Endothelial cell of umbilical vein (primary cell): Measurements from ENCODE around the gene LAMTOR2. TPM values are rescaled to one million over a fixed set of nuclear protein-coding genes. Genes with fewer than 3 reads are reported as not detected.

Experiments
- BruUV-seq: library from RNA; stranded (reverse); fragments of 400-500 nt; replicated peaks from 2 replicates; lab custom pipeline; 2021; lab: Mats Ljungman, UMichigan
- CTCF ChIA-PET: fragments of 300-600, 350-600 bp; sonication (Branson Sonifier 250); formaldehyde crosslinking; loops from one replicate; lab custom pipeline; 2021; ENCODE audit warnings: antibody characterized with exemption, inconsistent platforms; lab: Charles Lee
- POLR2A ChIA-PET: fragments of 300-600, 350-600 bp; sonication (Branson Sonifier 250); formaldehyde crosslinking; loops from one replicate; lab custom pipeline; 2021; ENCODE audit warnings: antibody characterized with exemption, inconsistent platforms; lab: Charles Lee
- DNase-seq: peaks from one replicate; pipeline ENCODE4 v3.0.0-alpha.2; 2011; ENCODE audit warnings: low read depth, low spot score
- FAIRE-seq: peaks from 2 replicates; lab custom pipeline; 2011; peaks lifted over from hg19 to GRCh38; lab: Jason Lieb, UNC
- H2AFZ ChIP-seq: 2 replicates; pipeline ENCODE4 v1.6.0; 2012; ENCODE audit warnings: low read depth, low read length, control low read depth, inconsistent platforms
- H3K27ac ChIP-seq: 2 replicates; pipeline ENCODE4 v1.5.1; 2011; ENCODE audit warnings: low read depth, mild to moderate bottlenecking, control low read depth, low read length, moderate library complexity; ENCODE audit not compliant: insufficient read depth
- H3K27me3 ChIP-seq, 2 experiments: 2 replicates each; pipeline versions ENCODE4 v1.6.0 to v1.6.1; 2011; ENCODE audit warnings: low read length in 2 of 2, mixed read lengths in 1 of 2; ENCODE audit not compliant: control insufficient read depth in 2 of 2, insufficient read depth in 2 of 2
- H3K36me3 ChIP-seq, 2 experiments: 2 replicates in 1 of 2; 3 replicates in 1 of 2; pipeline ENCODE4 v1.5.1; 2011; ENCODE audit warnings: low read length in 2 of 2, mild to moderate bottlenecking in 1 of 2, moderate library complexity in 1 of 2; ENCODE audit not compliant: control insufficient read depth in 2 of 2, insufficient read depth in 2 of 2; ENCODE audit errors: extremely low read depth in 1 of 2
- H3K4me1 ChIP-seq: 3 replicates; pipeline ENCODE4 v1.5.1; 2011; ENCODE audit warnings: mild to moderate bottlenecking, low read length; ENCODE audit not compliant: control insufficient read depth, insufficient read depth; ENCODE audit errors: extremely low read depth
- H3K4me2 ChIP-seq: 2 replicates; pipeline ENCODE4 v1.6.1; 2011; ENCODE audit warnings: low read length, control low read depth, mixed read lengths; ENCODE audit not compliant: insufficient read depth
- H3K4me3 ChIP-seq, 3 experiments: fragments of 200-600 bp in 1 of 3; sonication (generic), shearing (Covaris generic) in 1 of 3; replicated peaks in 1 of 3; 2 replicates each; pipeline ENCODE4 v1.5.1; 2011 to 2016; ENCODE audit warnings: control low read depth in 3 of 3, low read length in 3 of 3, mild to moderate bottlenecking in 2 of 3, inconsistent platforms in 1 of 3, low read depth in 1 of 3, moderate library complexity in 1 of 3; ENCODE audit not compliant: insufficient read depth in 1 of 3
- H3K79me2 ChIP-seq: 2 replicates; pipeline ENCODE4 v1.6.0; 2012; ENCODE audit warnings: low read length, inconsistent platforms; ENCODE audit not compliant: control insufficient read depth, insufficient read depth
- H3K9ac ChIP-seq: replicated peaks from 2 replicates; pipeline ENCODE3; 2011; ENCODE audit warnings: low read length, control low read depth; ENCODE audit not compliant: insufficient read depth; ENCODE audit errors: extremely low read depth
- H3K9me1 ChIP-seq: replicated peaks from 3 replicates; pipeline ENCODE4 v1.6.0; 2011; ENCODE audit warnings: mild to moderate bottlenecking, low read length; ENCODE audit not compliant: control insufficient read depth, insufficient read depth; ENCODE audit errors: extremely low read depth
- H3K9me3 ChIP-seq: replicated peaks from 2 replicates; pipeline ENCODE4 v1.5.1; 2012; ENCODE audit warnings: low read length, inconsistent platforms; ENCODE audit not compliant: control insufficient read depth, insufficient read depth
- H4K20me1 ChIP-seq: replicated peaks from 2 replicates; pipeline ENCODE3; 2011; ENCODE audit warnings: mild to moderate bottlenecking, low read length; ENCODE audit not compliant: control insufficient read depth, insufficient read depth; ENCODE audit errors: extremely low read depth
- EZH2 ChIP-seq: IDR thresholded peaks from 2 replicates; pipeline ENCODE4 v1.6.1; 2012; ENCODE audit warnings: borderline replicate concordance, low read depth, mild to moderate bottlenecking, moderate library complexity, low read length, inconsistent platforms; ENCODE audit not compliant: severe bottlenecking
- FOS ChIP-seq: IDR thresholded peaks from 2 replicates; pipeline ENCODE4 v1.6.1; 2011; ENCODE audit warnings: mild to moderate bottlenecking, low read length, moderate library complexity, borderline replicate concordance; ENCODE audit not compliant: insufficient read depth
- GATA2 ChIP-seq: IDR thresholded peaks from 2 replicates; pipeline ENCODE4 v1.7.0; 2011; ENCODE audit warnings: low read depth, mild to moderate bottlenecking, moderate library complexity, mixed read lengths, low read length; ENCODE audit not compliant: insufficient read length, insufficient read depth
- JUN ChIP-seq: IDR thresholded peaks from 2 replicates; pipeline ENCODE4 v1.6.1; 2011; ENCODE audit warnings: borderline replicate concordance, low read depth; ENCODE audit not compliant: insufficient read length, insufficient read depth
- MAX ChIP-seq: IDR thresholded peaks from 2 replicates; pipeline ENCODE4 v1.6.1; 2011; ENCODE audit not compliant: insufficient read depth, insufficient read length
- MYC ChIP-seq: IDR thresholded peaks from one replicate; pipeline ENCODE4 v1.6.1; 2011; ENCODE audit warnings: mild to moderate bottlenecking, low read depth, low read length
- POLR2A ChIP-seq: IDR thresholded peaks from 2 replicates; pipeline ENCODE4 v1.6.1; 2012; ENCODE audit warnings: low read depth, mild to moderate bottlenecking, control low read depth, low read length
- POLR2AphosphoS5 ChIP-seq: IDR thresholded peaks from 2 replicates; pipeline ENCODE4 v1.6.1; 2012; ENCODE audit warnings: low read depth, mild to moderate bottlenecking, control low read depth, low read length, moderate library complexity; ENCODE audit not compliant: insufficient read depth
- dilution Hi-C: fragments of 300-500 bp; cut with MboI; formaldehyde crosslinking; loops from one replicate; pipeline ENCODE4 v1.15.0; 2019; ENCODE audit warnings: low sequenced_read_pairs; ENCODE audit not compliant: extremely low pct_ligation_motif_present
- intact Hi-C: fragments of 100-400 bp; cut with micrococcal nuclease; formaldehyde crosslinking; loops from one replicate; pipeline ENCODE4 v1.10.0; 2022
- polyA plus RNA-seq, 4 experiments: library from polyadenylated mRNA; depleted of rRNA in 3 of 4; stranded (reverse) in 3 of 4; unstranded in 1 of 4; fragments of >200 nt; gene quantifications; 2 replicates each; pipeline versions ENCODE4 v1.2.1 to v1.2.3, GENCODE V29; 2011 to 2012; ENCODE audit warnings: missing spikeins in 1 of 4
- total RNA-seq: library from RNA; stranded (reverse); gene quantifications from 2 replicates; pipeline ENCODE4 v1.2.3, GENCODE V29; 2021
- TF ChIP-seq, protein P1 (sequence below), 2 donors: IDR thresholded peaks; 1 replicate in 1 of 2; 2 replicates in 1 of 2; pipeline ENCODE4 v1.5.1; 2011; ENCODE audit warnings: low read length in 2 of 2, mild to moderate bottlenecking in 2 of 2, moderate library complexity in 2 of 2, control low read depth in 1 of 2, inconsistent platforms in 1 of 2, low read depth in 1 of 2; ENCODE audit not compliant: insufficient read depth in 1 of 2; ENCODE audit errors: extremely low read depth in 1 of 2

LAMTOR2 gene
- total and polyA plus RNA-seq, 2 donors (not counting 3 experiments of a cell fraction or from before 2014, with no cell fraction given) = 77.7 to 136 TPM

- CTCF ChIA-PET = interaction anchor here (0.6 to 2.2 kb wide), 8 partner anchors 10 to 145 kb away, joined by 3 to 8 read pairs (median 4); no protein-coding TSS in a partner anchor
- Histone ChIP-seq H3K27ac (peak overlapping the region; percentile 77), H3K9ac (peak overlapping the region; percentile 61), H3K9me1 (no peaks in the 10 kb centered on the region), H3K79me2 (no peaks in the 10 kb centered on the region), H3K36me3 (no peaks in the 10 kb centered on the region), H3K4me2 (no peak overlapping the region), H3K9me3 (no peaks in the 10 kb centered on the region), H3K4me3 (no peak overlapping the region), H3K27me3 (no peaks in the 10 kb centered on the region), H3K4me1 (peaks cover 42% of the 10 kb centered on the region), H4K20me1 (no peaks in the 10 kb centered on the region), H2AFZ (peak overlapping the region; percentile 24)
- DNase-seq (no peak), FAIRE-seq (no peak)
- TF ChIP-seq POLR2AphosphoS5 (no peak), MAX (no peak), MYC (no peak), EZH2 (no peak), FOS (no peak), POLR2A (no peak), GATA2 (no peak), JUN (no peak)
- TF ChIP-seq, protein P1, sequence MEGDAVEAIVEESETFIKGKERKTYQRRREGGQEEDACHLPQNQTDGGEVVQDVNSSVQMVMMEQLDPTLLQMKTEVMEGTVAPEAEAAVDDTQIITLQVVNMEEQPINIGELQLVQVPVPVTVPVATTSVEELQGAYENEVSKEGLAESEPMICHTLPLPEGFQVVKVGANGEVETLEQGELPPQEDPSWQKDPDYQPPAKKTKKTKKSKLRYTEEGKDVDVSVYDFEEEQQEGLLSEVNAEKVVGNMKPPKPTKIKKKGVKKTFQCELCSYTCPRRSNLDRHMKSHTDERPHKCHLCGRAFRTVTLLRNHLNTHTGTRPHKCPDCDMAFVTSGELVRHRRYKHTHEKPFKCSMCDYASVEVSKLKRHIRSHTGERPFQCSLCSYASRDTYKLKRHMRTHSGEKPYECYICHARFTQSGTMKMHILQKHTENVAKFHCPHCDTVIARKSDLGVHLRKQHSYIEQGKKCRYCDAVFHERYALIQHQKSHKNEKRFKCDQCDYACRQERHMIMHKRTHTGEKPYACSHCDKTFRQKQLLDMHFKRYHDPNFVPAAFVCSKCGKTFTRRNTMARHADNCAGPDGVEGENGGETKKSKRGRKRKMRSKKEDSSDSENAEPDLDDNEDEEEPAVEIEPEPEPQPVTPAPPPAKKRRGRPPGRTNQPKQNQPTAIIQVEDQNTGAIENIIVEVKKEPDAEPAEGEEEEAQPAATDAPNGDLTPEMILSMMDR (IDR thresholded peaks at IDR 0.05; ENCODE audit: extremely low read depth in 1 of 2, insufficient read depth in 1 of 2, low read depth in 1 of 2, low read length in 2 of 2) = no peak
- POLR2A ChIA-PET = interaction anchor here (0.7 to 1.6 kb wide), 3 partner anchors 9 to 22 kb away, joined by 3 to 7 read pairs (median 5); partner anchors contain the start of gene LMNA
- dilution Hi-C loops (no loop called here), intact Hi-C loops (loop anchor here (1.0 kb wide), 3 partner anchors 7 to 19 kb away; partner anchors contain the start of gene LMNA)
- BruUV-seq = no TSS peak
Observed at GRCh38 chr1:156106624-156107488, 52.3 kb downstream of the LAMTOR2 start.
